Measurements from ENCODE around the gene PRODH2. TPM values are rescaled to one million over a fixed set of nuclear protein-coding genes. Genes with fewer than 3 reads are reported as not detected.
A peak's percentile ranks its signal among the peaks of the same experiment; 100 is the strongest.

PRODH2 gene
- total RNA-seq, 1 experiment from 2014 or later, result not detected

DNA sequence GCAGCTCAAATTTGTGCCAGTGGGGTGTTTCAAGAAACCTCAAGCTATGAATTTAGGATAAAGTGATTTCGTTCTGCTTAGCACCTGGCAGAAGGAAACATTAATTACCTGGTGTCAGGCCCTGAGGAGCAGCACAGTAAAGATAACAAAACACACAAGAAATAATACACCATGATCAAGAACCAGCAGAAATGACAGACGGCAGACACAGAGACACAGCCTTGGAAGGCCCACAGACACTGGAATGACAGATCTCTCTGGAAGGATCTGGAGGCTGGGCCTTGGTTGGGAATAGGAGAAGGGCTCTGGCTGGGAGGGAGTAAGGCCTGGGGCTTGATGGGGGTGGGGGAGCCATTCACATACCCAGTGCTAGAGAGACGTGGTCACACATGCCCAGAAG, 10.8 kb downstream of the PRODH2 start:
- no peaks in the 10 kb centered on the region for H3K9me3 Mint-ChIP-seq
- H3K27me3 Mint-ChIP-seq (ENCODE audit: low read depth), result peaks cover 43% of the 10 kb centered on the region
- no peak overlapping the region for H3K4me3 Mint-ChIP-seq
- ATAC-seq (no peak), DNase-seq (ENCODE audit: low spot score) (no peak)
- no peaks in the 10 kb centered on the region for H3K36me3 Mint-ChIP-seq
- POLR2A ChIA-PET, result no interaction called here
- peak; percentile 63; the same call in 1 of the 2 replicates for TF ChIP-seq ZNF317 (CRISPR knock-in tag; IDR thresholded peaks at IDR 0.05; ENCODE audit: borderline replicate concordance, low read depth)
- no peak for TF ChIP-seq IRF2 (CRISPR knock-in tag; IDR thresholded peaks at IDR 0.05; ENCODE audit: borderline replicate concordance, low read depth)
- H3K27ac Mint-ChIP-seq, result no peak overlapping the region
- peaks cover 10% of the 10 kb centered on the region for H3K4me1 Mint-ChIP-seq
- CTCF ChIA-PET, result interaction anchor here (1.3 kb wide), 1 partner anchor 17 kb away, joined by 4 read pairs; no protein-coding TSS in a partner anchor

GRCh38 chr19:35797663-35798062, 15.0 kb downstream of the PRODH2 start:
- peaks cover 12% of the 10 kb centered on the region for H3K4me1 Mint-ChIP-seq
- ChIA-PET CTCF (interaction anchor here (0.5 to 3.3 kb wide), 5 partner anchors 12 to 643 kb away, joined by 3 to 26 read pairs (median 5); partner anchors contain the start of gene FXYD5), POLR2A (no interaction called here)
- peaks cover 55% of the 10 kb centered on the region for H3K27me3 Mint-ChIP-seq (ENCODE audit: low read depth)
- peak overlapping the region; percentile 69 for H3K4me3 Mint-ChIP-seq
- ATAC-seq (peak; percentile 86), DNase-seq (ENCODE audit: low spot score) (peak; percentile 69)
- H3K27ac Mint-ChIP-seq, result no peak overlapping the region
- no peaks in the 10 kb centered on the region for H3K9me3 Mint-ChIP-seq
- no peaks in the 10 kb centered on the region for H3K36me3 Mint-ChIP-seq
- TF ChIP-seq, protein P1, sequence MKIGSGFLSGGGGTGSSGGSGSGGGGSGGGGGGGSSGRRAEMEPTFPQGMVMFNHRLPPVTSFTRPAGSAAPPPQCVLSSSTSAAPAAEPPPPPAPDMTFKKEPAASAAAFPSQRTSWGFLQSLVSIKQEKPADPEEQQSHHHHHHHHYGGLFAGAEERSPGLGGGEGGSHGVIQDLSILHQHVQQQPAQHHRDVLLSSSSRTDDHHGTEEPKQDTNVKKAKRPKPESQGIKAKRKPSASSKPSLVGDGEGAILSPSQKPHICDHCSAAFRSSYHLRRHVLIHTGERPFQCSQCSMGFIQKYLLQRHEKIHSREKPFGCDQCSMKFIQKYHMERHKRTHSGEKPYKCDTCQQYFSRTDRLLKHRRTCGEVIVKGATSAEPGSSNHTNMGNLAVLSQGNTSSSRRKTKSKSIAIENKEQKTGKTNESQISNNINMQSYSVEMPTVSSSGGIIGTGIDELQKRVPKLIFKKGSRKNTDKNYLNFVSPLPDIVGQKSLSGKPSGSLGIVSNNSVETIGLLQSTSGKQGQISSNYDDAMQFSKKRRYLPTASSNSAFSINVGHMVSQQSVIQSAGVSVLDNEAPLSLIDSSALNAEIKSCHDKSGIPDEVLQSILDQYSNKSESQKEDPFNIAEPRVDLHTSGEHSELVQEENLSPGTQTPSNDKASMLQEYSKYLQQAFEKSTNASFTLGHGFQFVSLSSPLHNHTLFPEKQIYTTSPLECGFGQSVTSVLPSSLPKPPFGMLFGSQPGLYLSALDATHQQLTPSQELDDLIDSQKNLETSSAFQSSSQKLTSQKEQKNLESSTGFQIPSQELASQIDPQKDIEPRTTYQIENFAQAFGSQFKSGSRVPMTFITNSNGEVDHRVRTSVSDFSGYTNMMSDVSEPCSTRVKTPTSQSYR (CRISPR knock-in tag; IDR thresholded peaks at IDR 0.05), result peak; percentile 77; the same call in 1 of the 2 replicates
- TF ChIP-seq SMAD3 (CRISPR knock-in tag; IDR thresholded peaks at IDR 0.05; ENCODE audit: borderline replicate concordance) (peak; percentile 81; the same call in 1 of the 2 replicates), ARID4B (CRISPR knock-in tag; IDR thresholded peaks at IDR 0.05; ENCODE audit: borderline replicate concordance) (0 out of 2 replicates have a peak, but pooled peaks have one; percentile 48), TP53 (CRISPR knock-in tag; IDR thresholded peaks at IDR 0.05) (peak; percentile 82), ETV6 (CRISPR knock-in tag; IDR thresholded peaks at IDR 0.05) (0 out of 2 replicates have a peak, but pooled peaks have one; percentile 56), TEAD1 (CRISPR knock-in tag; IDR thresholded peaks at IDR 0.05) (peak; percentile 61; the same call in 1 of the 2 replicates), RORB (CRISPR knock-in tag; IDR thresholded peaks at IDR 0.05) (no peak), GABPB1 (CRISPR knock-in tag; IDR thresholded peaks at IDR 0.05) (0 out of 2 replicates have a peak, but pooled peaks have one; percentile 23), ZNF121 (CRISPR knock-in tag; IDR thresholded peaks at IDR 0.05) (peak; percentile 81), NFE2L1 (CRISPR knock-in tag; IDR thresholded peaks at IDR 0.05) (peak; percentile 76; the same call in 1 of the 2 replicates), ZNF396 (CRISPR knock-in tag; IDR thresholded peaks at IDR 0.05; ENCODE audit: borderline replicate concordance) (no peak), ESRRA (CRISPR knock-in tag; IDR thresholded peaks at IDR 0.05; ENCODE audit: borderline replicate concordance) (peak; percentile 44; the same call in 1 of the 2 replicates), MAX (CRISPR knock-in tag; IDR thresholded peaks at IDR 0.05) (peak; percentile 87), ZNF232 (CRISPR knock-in tag; IDR thresholded peaks at IDR 0.05) (peak; percentile 87; the same call in 1 of the 2 replicates)
- TF ChIP-seq, protein P2, sequence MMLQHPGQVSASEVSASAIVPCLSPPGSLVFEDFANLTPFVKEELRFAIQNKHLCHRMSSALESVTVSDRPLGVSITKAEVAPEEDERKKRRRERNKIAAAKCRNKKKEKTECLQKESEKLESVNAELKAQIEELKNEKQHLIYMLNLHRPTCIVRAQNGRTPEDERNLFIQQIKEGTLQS (CRISPR knock-in tag; conservative IDR thresholded peaks at IDR 0.05), result no peak
- TF ChIP-seq, protein P3, sequence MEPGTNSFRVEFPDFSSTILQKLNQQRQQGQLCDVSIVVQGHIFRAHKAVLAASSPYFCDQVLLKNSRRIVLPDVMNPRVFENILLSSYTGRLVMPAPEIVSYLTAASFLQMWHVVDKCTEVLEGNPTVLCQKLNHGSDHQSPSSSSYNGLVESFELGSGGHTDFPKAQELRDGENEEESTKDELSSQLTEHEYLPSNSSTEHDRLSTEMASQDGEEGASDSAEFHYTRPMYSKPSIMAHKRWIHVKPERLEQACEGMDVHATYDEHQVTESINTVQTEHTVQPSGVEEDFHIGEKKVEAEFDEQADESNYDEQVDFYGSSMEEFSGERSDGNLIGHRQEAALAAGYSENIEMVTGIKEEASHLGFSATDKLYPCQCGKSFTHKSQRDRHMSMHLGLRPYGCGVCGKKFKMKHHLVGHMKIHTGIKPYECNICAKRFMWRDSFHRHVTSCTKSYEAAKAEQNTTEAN (CRISPR knock-in tag; IDR thresholded peaks at IDR 0.05), result 0 out of 2 replicates have a peak, but pooled peaks have one; percentile 50
- TF ChIP-seq, protein P4, sequence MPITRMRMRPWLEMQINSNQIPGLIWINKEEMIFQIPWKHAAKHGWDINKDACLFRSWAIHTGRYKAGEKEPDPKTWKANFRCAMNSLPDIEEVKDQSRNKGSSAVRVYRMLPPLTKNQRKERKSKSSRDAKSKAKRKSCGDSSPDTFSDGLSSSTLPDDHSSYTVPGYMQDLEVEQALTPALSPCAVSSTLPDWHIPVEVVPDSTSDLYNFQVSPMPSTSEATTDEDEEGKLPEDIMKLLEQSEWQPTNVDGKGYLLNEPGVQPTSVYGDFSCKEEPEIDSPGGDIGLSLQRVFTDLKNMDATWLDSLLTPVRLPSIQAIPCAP (CRISPR knock-in tag; IDR thresholded peaks at IDR 0.05), result no peak
- TF ChIP-seq, protein P5, sequence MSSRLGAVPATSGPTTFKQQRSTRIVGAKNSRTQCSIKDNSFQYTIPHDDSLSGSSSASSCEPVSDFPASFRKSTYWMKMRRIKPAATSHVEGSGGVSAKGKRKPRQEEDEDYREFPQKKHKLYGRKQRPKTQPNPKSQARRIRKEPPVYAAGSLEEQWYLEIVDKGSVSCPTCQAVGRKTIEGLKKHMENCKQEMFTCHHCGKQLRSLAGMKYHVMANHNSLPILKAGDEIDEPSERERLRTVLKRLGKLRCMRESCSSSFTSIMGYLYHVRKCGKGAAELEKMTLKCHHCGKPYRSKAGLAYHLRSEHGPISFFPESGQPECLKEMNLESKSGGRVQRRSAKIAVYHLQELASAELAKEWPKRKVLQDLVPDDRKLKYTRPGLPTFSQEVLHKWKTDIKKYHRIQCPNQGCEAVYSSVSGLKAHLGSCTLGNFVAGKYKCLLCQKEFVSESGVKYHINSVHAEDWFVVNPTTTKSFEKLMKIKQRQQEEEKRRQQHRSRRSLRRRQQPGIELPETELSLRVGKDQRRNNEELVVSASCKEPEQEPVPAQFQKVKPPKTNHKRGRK (CRISPR knock-in tag; IDR thresholded peaks at IDR 0.05; ENCODE audit: borderline replicate concordance), result no peak
- TF ChIP-seq, protein P6, sequence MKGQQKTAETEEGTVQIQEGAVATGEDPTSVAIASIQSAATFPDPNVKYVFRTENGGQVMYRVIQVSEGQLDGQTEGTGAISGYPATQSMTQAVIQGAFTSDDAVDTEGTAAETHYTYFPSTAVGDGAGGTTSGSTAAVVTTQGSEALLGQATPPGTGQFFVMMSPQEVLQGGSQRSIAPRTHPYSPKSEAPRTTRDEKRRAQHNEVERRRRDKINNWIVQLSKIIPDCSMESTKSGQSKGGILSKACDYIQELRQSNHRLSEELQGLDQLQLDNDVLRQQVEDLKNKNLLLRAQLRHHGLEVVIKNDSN (CRISPR knock-in tag; IDR thresholded peaks at IDR 0.05), result peak; percentile 62; the same call in 1 of the 2 replicates

All from WTC11 (cell line).